ENCODE measurements around the gene PIWIL4.
"Not testable (repeated sequence)": the region's sequence is repeated elsewhere in the genome, so short reads cannot be mapped to it uniquely, and the experiment has no call there.

PIWIL4 gene

GRCh38 chr11:94639901-94640721 is 72.9 kb downstream of the PIWIL4 start:
- no peak for DNase-seq

- DNase-seq = no peak
Measured at GRCh38 chr11:94641167-94641761, 74.1 kb downstream of the PIWIL4 start.

GRCh38 chr11:94643186-94643585 is 76.0 kb downstream of the PIWIL4 start:
- not testable (repeated sequence) for DNase-seq

GRCh38 chr11:94647926-94648325 is 80.8 kb downstream of the PIWIL4 start:
- DNase-seq = no peak

GRCh38 chr11:94648789-94649188 is 81.6 kb downstream of the PIWIL4 start:
- no peak for DNase-seq

- no peak for DNase-seq
Measured at GRCh38 chr11:94649254-94649653, 82.1 kb downstream of the PIWIL4 start.

- DNase-seq = no peak
Measured at GRCh38 chr11:94649964-94650623, 82.9 kb downstream of the PIWIL4 start.

GRCh38 chr11:94650756-94651155 is 83.6 kb downstream of the PIWIL4 start:
- DNase-seq = no peak

- DNase-seq = no peak
Measured at GRCh38 chr11:94652735-94653284, 85.6 kb downstream of the PIWIL4 start.

GRCh38 chr11:94653561-94653960 is 86.4 kb downstream of the PIWIL4 start:
- DNase-seq = no peak

- no peak for DNase-seq
Measured at GRCh38 chr11:94654201-94654600, 87.0 kb downstream of the PIWIL4 start.

GRCh38 chr11:94655291-94655690 is 88.1 kb downstream of the PIWIL4 start:
- no peak for DNase-seq

- DNase-seq = no peak
Measured at GRCh38 chr11:94655956-94656355, 88.8 kb downstream of the PIWIL4 start.

- no peak for DNase-seq
Measured at GRCh38 chr11:94656968-94657367, 89.8 kb downstream of the PIWIL4 start.

GRCh38 chr11:94657629-94658028 is 90.5 kb downstream of the PIWIL4 start:
- DNase-seq = no peak

GRCh38 chr11:94658386-94658785 is 91.2 kb downstream of the PIWIL4 start:
- no peak for DNase-seq

- DNase-seq = no peak
Measured at GRCh38 chr11:94658888-94659287, 91.7 kb downstream of the PIWIL4 start.

- DNase-seq = no peak
Measured at GRCh38 chr11:94661444-94661843, 94.3 kb downstream of the PIWIL4 start.

GRCh38 chr11:94662065-94662779 is 95.1 kb downstream of the PIWIL4 start:
- DNase-seq = no peak

- DNase-seq = no peak
Measured at GRCh38 chr11:94662846-94663390, 95.8 kb downstream of the PIWIL4 start.

- no peak for DNase-seq
Measured at GRCh38 chr11:94664346-94664745, 97.2 kb downstream of the PIWIL4 start.

GRCh38 chr11:94665116-94665659 is 98.0 kb downstream of the PIWIL4 start:
- DNase-seq = no peak
